ENCODE results near the gene TFDP2.

The TFDP2 gene

DNA sequence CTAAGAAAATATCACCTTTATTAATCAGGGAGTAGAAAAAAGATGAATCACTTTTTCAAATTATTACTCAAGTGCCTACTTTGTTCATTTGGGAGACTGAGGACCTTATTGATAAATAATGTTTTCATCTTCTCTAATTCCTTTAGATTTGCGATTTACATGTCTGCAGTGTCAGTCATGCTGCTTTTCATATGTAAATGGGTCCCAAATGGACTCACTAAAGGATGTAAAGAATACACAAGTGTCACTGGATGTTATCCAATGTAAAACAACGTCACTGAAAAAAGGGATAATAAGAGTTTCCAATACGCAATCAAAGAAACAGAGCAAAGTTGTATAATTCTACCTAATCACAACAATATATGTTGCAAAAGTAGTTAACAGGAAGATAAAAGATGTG is 84.9 kb downstream of the TFDP2 start:
- Histone ChIP-seq H3K9me3 (ENCODE audit: control insufficient read depth, low read length) (no peaks in the 10 kb centered on the region), H3K9ac (ENCODE audit: low read length) (no peak overlapping the region), H2BK120ac (ENCODE audit: low read depth, low read length) (no peak overlapping the region), H2AK5ac (ENCODE audit: low read length, severe bottlenecking) (no peak overlapping the region), H3K4me2 (ENCODE audit: low read length, poor library complexity, severe bottlenecking) (no peak overlapping the region), H2BK5ac (ENCODE audit: low read depth, low read length, poor library complexity, severe bottlenecking) (no peak overlapping the region), H3K23ac (ENCODE audit: low read length in 2 of 2) (no peak overlapping the region), H4K91ac (ENCODE audit: low read length) (no peak overlapping the region), H3K4me3 (ENCODE audit: insufficient read depth in 1 of 2, low read depth in 1 of 2, low read length in 2 of 2) (no peak overlapping the region), H3K27me3 (ENCODE audit: control insufficient read depth in 1 of 2, insufficient read depth in 1 of 2, low read length in 2 of 2) (no peaks in the 10 kb centered on the region), H3K18ac (ENCODE audit: low read depth in 1 of 2, low read length in 2 of 2) (no peak overlapping the region), H2AFZ (ENCODE audit: low read depth, low read length) (no peak overlapping the region), H4K8ac (ENCODE audit: low read length) (no peak overlapping the region), H2BK12ac (ENCODE audit: low read length in 2 of 2) (no peak overlapping the region), H3K79me1 (replicated peaks; ENCODE audit: low read length, poor library complexity, severe bottlenecking) (peaks cover 2% of the 10 kb centered on the region), H3K14ac (ENCODE audit: low read length in 2 of 2) (no peak overlapping the region), H3K4me1 (ENCODE audit: control insufficient read depth, insufficient read depth, low read depth, low read length) (no peaks in the 10 kb centered on the region), H3K36me3 (ENCODE audit: control insufficient read depth in 1 of 2, insufficient read depth in 2 of 2, low read depth in 1 of 2, low read length in 2 of 2) (peaks cover 0 to 3% of the 10 kb centered on the region in 2 experiments), H3K4ac (ENCODE audit: low read depth in 1 of 2, low read length in 2 of 2) (no peak overlapping the region), H3K27ac (ENCODE audit: low read length, poor library complexity, severe bottlenecking) (no peak overlapping the region), H2BK15ac (ENCODE audit: low read depth, poor library complexity, severe bottlenecking) (no peak overlapping the region)
- DNase-seq: no peak
- WGBS: no CpG with 5 or more reads among the region's 3 CpGs

DNA sequence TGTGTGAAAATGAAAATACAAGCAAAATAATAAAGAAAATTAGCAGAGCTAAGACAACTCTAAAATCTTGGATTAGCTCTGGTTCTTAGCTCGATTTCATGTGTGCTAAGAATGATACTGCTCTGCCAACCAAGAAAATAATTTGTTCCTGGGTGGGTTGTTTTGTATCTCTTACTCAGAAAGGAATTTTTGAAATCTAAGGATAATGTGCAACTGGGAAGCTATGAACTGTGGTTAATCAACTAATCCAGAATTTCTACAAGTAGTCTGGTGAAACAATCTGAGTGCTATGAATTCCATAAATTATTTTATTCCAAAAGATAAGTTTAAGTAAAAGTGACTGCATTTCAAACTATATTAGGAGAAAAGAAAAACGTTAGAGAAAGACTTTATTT is 92.0 kb downstream of the TFDP2 start:
- H3K23ac ChIP-seq (ENCODE audit: low read length in 2 of 2): no peak overlapping the region
- no peak overlapping the region for H2AK5ac ChIP-seq (ENCODE audit: low read length, severe bottlenecking)
- H4K91ac ChIP-seq (ENCODE audit: low read length): no peak overlapping the region
- no peak overlapping the region for H2BK5ac ChIP-seq (ENCODE audit: low read depth, low read length, poor library complexity, severe bottlenecking)
- no peak overlapping the region for H4K8ac ChIP-seq (ENCODE audit: low read length)
- H3K9me3 ChIP-seq (ENCODE audit: control insufficient read depth, low read length): no peaks in the 10 kb centered on the region
- no peak overlapping the region for H3K4me3 ChIP-seq (ENCODE audit: insufficient read depth in 1 of 2, low read depth in 1 of 2, low read length in 2 of 2)
- DNase-seq: no peak
- H3K18ac ChIP-seq (ENCODE audit: low read depth in 1 of 2, low read length in 2 of 2): no peak overlapping the region
- H3K4me1 ChIP-seq (ENCODE audit: control insufficient read depth, insufficient read depth, low read depth, low read length): no peaks in the 10 kb centered on the region
- no peak overlapping the region for H3K4me2 ChIP-seq (ENCODE audit: low read length, poor library complexity, severe bottlenecking)
- H3K36me3 ChIP-seq (ENCODE audit: control insufficient read depth in 1 of 2, insufficient read depth in 2 of 2, low read depth in 1 of 2, low read length in 2 of 2): peaks cover 0 to 3% of the 10 kb centered on the region in 2 experiments
- no peak overlapping the region for H2AFZ ChIP-seq (ENCODE audit: low read depth, low read length)
- no peak overlapping the region for H3K27ac ChIP-seq (ENCODE audit: low read length, poor library complexity, severe bottlenecking)
- no peaks in the 10 kb centered on the region for H3K27me3 ChIP-seq (ENCODE audit: control insufficient read depth in 1 of 2, insufficient read depth in 1 of 2, low read length in 2 of 2)
- no peak overlapping the region for H2BK15ac ChIP-seq (ENCODE audit: low read depth, poor library complexity, severe bottlenecking)
- no peak overlapping the region for H3K14ac ChIP-seq (ENCODE audit: low read length in 2 of 2)
- 75% methylated on average over 1 of the region's 2 CpGs for WGBS
- H3K79me1 ChIP-seq (replicated peaks; ENCODE audit: low read length, poor library complexity, severe bottlenecking): no peaks in the 10 kb centered on the region
- H3K4ac ChIP-seq (ENCODE audit: low read depth in 1 of 2, low read length in 2 of 2): no peak overlapping the region
- H2BK120ac ChIP-seq (ENCODE audit: low read depth, low read length): no peak overlapping the region
- H2BK12ac ChIP-seq (ENCODE audit: low read length in 2 of 2): no peak overlapping the region
- H3K9ac ChIP-seq (ENCODE audit: low read length): no peak overlapping the region

DNA sequence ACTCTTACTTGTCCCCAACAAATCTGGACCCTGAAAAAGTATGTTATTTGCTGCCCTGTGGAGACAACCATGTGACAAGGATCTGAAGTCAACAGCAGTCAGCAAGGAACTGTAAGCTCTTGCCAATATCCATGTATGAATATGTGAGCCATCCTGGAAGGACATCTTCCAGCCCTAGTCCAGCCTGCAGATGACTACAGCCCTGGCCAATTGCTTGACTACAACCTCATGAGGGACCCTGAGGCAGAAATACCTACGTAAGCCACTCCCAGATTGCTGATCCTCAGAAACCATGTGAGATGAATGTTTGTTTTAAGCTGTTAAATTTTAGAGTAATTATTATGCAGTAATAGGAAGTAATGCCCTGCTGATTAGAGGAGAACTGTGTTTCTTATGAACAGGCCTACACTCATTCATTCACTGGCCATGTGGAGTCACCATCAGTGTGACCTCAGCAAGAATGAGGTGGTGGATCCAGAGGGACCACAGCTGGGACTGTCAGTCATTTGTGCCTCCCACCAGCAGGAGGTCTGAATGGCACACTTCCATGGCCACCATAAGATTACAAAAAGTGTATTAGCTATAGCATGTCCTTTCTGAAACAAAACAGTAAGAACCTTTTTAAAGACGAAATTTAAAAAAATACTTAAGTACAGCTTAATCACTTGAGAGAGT is 92.6 kb downstream of the TFDP2 start:
- WGBS: 82% methylated on average over 1 of the region's 2 CpGs
- H3K27me3 ChIP-seq (ENCODE audit: control insufficient read depth in 1 of 2, insufficient read depth in 1 of 2, low read length in 2 of 2): no peaks in the 10 kb centered on the region
- no peak overlapping the region for H3K9ac ChIP-seq (ENCODE audit: low read length)
- H3K36me3 ChIP-seq (ENCODE audit: control insufficient read depth in 1 of 2, insufficient read depth in 2 of 2, low read depth in 1 of 2, low read length in 2 of 2): peaks cover 0 to 3% of the 10 kb centered on the region in 2 experiments
- H3K14ac ChIP-seq (ENCODE audit: low read length in 2 of 2): no peak overlapping the region
- H2BK5ac ChIP-seq (ENCODE audit: low read depth, low read length, poor library complexity, severe bottlenecking): no peak overlapping the region
- no peaks in the 10 kb centered on the region for H3K9me3 ChIP-seq (ENCODE audit: control insufficient read depth, low read length)
- no peak for DNase-seq
- H3K18ac ChIP-seq (ENCODE audit: low read depth in 1 of 2, low read length in 2 of 2): no peak overlapping the region
- H3K4me3 ChIP-seq (ENCODE audit: insufficient read depth in 1 of 2, low read depth in 1 of 2, low read length in 2 of 2): no peak overlapping the region
- H3K4me1 ChIP-seq (ENCODE audit: control insufficient read depth, insufficient read depth, low read depth, low read length): no peaks in the 10 kb centered on the region
- no peak overlapping the region for H2BK15ac ChIP-seq (ENCODE audit: low read depth, poor library complexity, severe bottlenecking)
- no peak overlapping the region for H3K27ac ChIP-seq (ENCODE audit: low read length, poor library complexity, severe bottlenecking)
- H3K4ac ChIP-seq (ENCODE audit: low read depth in 1 of 2, low read length in 2 of 2): no peak overlapping the region
- no peaks in the 10 kb centered on the region for H3K79me1 ChIP-seq (replicated peaks; ENCODE audit: low read length, poor library complexity, severe bottlenecking)
- H2AK5ac ChIP-seq (ENCODE audit: low read length, severe bottlenecking): no peak overlapping the region
- H2AFZ ChIP-seq (ENCODE audit: low read depth, low read length): no peak overlapping the region
- no peak overlapping the region for H4K91ac ChIP-seq (ENCODE audit: low read length)
- no peak overlapping the region for H3K4me2 ChIP-seq (ENCODE audit: low read length, poor library complexity, severe bottlenecking)
- H2BK12ac ChIP-seq (ENCODE audit: low read length in 2 of 2): no peak overlapping the region
- no peak overlapping the region for H3K23ac ChIP-seq (ENCODE audit: low read length in 2 of 2)
- H4K8ac ChIP-seq (ENCODE audit: low read length): no peak overlapping the region
- no peak overlapping the region for H2BK120ac ChIP-seq (ENCODE audit: low read depth, low read length)

DNA sequence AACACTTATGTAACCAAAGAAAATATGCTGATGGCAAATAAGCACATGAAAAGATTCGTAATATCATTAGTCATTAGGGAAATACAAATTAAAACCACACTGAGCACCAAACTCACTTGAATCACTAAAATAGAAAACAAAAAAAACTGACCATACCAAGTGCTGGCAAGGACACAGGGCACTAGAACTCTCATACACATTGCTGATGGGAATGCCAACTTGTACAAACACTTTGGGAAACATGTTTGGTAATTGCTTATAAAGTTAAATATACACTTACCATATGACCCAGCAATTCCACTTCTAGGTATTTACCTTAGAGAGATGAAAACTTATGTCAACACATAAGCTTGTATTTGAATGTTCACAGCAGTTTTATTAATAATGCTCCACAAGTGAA is 95.5 kb downstream of the TFDP2 start:
- Histone ChIP-seq H3K18ac (ENCODE audit: low read depth in 1 of 2, low read length in 2 of 2) (no peak overlapping the region), H2BK12ac (ENCODE audit: low read length in 2 of 2) (no peak overlapping the region), H2BK120ac (ENCODE audit: low read depth, low read length) (no peak overlapping the region), H3K14ac (ENCODE audit: low read length in 2 of 2) (no peak overlapping the region), H2BK5ac (ENCODE audit: low read depth, low read length, poor library complexity, severe bottlenecking) (no peak overlapping the region), H4K91ac (ENCODE audit: low read length) (no peak overlapping the region), H3K23ac (ENCODE audit: low read length in 2 of 2) (no peak overlapping the region), H2AFZ (ENCODE audit: low read depth, low read length) (no peak overlapping the region), H3K9me3 (ENCODE audit: control insufficient read depth, low read length) (no peaks in the 10 kb centered on the region), H2BK15ac (ENCODE audit: low read depth, poor library complexity, severe bottlenecking) (no peak overlapping the region), H3K4me2 (ENCODE audit: low read length, poor library complexity, severe bottlenecking) (no peak overlapping the region), H3K27ac (ENCODE audit: low read length, poor library complexity, severe bottlenecking) (no peak overlapping the region), H3K27me3 (ENCODE audit: control insufficient read depth in 1 of 2, insufficient read depth in 1 of 2, low read length in 2 of 2) (no peaks in the 10 kb centered on the region), H3K9ac (ENCODE audit: low read length) (no peak overlapping the region), H4K8ac (ENCODE audit: low read length) (no peak overlapping the region), H3K79me1 (replicated peaks; ENCODE audit: low read length, poor library complexity, severe bottlenecking) (no peaks in the 10 kb centered on the region), H3K4me3 (ENCODE audit: insufficient read depth in 1 of 2, low read depth in 1 of 2, low read length in 2 of 2) (no peak overlapping the region), H3K4ac (ENCODE audit: low read depth in 1 of 2, low read length in 2 of 2) (no peak overlapping the region), H2AK5ac (ENCODE audit: low read length, severe bottlenecking) (no peak overlapping the region), H3K36me3 (ENCODE audit: control insufficient read depth in 1 of 2, insufficient read depth in 2 of 2, low read depth in 1 of 2, low read length in 2 of 2) (no peaks in the 10 kb centered on the region), H3K4me1 (ENCODE audit: control insufficient read depth, insufficient read depth, low read depth, low read length) (no peaks in the 10 kb centered on the region)
- DNase-seq: no peak
- WGBS: 100% methylated on average over 1 of the region's 1 CpG
